ENCODE results near the gene KSR1. TPM values are rescaled to one million over a fixed set of nuclear protein-coding genes. Genes with fewer than 3 reads are reported as not detected.

KSR1 gene
- total and polyA plus RNA-seq, 12 donors = 16.0 to 50.4 (median 38.5) TPM

DNA sequence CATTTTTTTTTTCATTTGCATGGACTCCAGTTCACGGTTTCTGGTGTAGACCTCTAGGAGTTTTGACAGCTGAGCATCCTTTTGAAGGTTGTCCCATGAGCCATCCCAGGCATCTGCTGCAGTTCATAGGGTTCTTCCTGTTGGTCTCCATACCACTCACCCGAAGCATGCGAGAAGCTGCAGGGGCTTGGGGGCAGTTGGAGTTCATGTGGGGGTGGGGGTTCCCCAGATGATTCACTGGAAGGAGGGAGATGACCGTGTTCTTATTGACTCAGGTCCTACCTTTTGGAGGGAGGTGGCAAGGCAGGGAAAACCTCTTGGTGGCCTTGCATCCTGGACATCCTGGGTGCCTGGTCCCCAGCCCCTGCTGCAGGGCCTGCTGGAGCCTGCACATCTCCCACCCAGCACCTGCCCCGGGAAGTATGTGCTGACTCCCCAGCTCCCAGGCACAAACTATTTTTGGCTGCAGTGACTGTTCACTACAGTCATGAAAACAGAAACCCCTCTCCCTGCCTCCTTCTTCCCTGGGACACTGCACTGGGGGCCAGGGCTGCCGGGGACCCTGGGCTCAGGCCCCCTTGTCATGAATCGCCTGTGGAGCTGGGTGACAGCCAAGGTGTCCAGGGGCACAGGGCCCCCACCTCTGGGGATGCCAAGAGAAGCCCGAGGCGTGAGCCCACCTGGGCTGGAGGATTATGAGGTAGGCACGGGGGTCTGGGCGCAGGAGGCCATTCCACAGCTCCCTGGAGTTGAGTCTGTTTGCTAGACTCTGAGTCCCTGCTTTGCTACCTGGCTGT is 109.8 kb downstream of the KSR1 start:
- no peak overlapping the region for H3K4me3 ChIP-seq
- peaks cover 14 to 49% of the 10 kb centered on the region in 2 donors for H3K4me1 ChIP-seq (replicated peaks in 1 of 2)
- no peaks in the 10 kb centered on the region for H3K27me3 ChIP-seq
- no peak for TF ChIP-seq POLR2A (IDR thresholded peaks at IDR 0.05)
- no peak for TF ChIP-seq CTCF (IDR thresholded peaks at IDR 0.05)
- H3K27ac ChIP-seq = peak overlapping the region in 2 of 5 donors; percentile 41 to 42
- intact Hi-C loops (cut with DNase I) = no loop called here
- H3K36me3 ChIP-seq (replicated peaks in 1 of 2) = no peaks in the 10 kb centered on the region
- no peak for DNase-seq
- H3K9me3 ChIP-seq (replicated peaks in 1 of 3) = no peaks in the 10 kb centered on the region
- 84 to 93% (median 86%) methylated on average over 9 to 11 of the region's 11 CpGs for WGBS, 4 donors

DNA sequence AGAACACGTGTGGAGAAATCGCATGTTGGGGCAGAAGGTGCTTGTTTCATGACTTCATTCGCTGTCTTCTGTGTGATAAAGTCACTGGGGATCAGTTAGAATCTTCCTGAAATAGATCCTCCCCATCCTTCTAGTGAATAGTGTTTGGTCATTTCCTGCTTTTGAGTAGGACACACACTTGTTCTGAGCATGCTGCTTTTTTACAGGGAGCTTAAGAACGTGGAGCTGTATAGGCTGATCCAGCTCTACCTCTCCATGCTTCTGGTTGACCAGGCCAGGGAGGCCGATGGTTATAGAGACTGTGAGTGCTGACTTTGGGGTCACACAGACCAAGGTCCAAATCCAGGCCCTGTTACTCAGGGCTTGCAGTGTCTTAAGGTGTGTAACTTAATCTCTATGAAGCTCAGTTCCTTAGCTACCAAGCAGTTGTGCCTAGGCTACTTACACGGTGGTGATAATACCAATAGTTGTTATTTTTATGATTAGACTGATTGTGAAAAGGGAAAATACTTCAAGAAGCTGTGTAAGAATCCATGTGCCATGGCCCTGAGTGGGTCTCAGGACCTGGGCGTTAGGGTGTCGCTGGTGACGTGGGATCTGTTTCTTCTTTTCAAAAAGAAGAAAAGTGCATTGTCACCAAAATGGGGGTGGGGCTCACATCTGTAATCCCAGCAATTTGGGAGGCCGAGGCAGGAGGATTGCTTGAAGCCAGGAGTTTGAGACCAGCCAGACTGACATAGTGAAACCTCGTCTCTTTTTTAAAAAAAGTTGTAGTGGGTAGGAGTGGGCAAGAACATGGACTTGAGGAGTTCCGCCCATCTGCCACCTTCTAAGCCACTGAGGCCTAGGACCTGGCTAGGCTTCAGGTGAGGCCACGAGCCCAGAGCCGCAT is 110.7 kb downstream of the KSR1 start:
- TF ChIP-seq CTCF (IDR thresholded peaks at IDR 0.05) (no peak), POLR2A (IDR thresholded peaks at IDR 0.05) (no peak)
- WGBS, 4 donors = 79 to 87% (median 82%) methylated on average over 11 to 14 of the region's 14 CpGs
- Histone ChIP-seq H3K9me3 (replicated peaks in 1 of 3) (no peaks in the 10 kb centered on the region), H3K36me3 (replicated peaks in 1 of 2) (no peaks in the 10 kb centered on the region), H3K27ac (peak overlapping the region in 2 of 5 donors; percentile 41 to 42), H3K27me3 (no peaks in the 10 kb centered on the region), H3K4me1 (replicated peaks in 1 of 2) (peaks cover 14 to 50% of the 10 kb centered on the region in 2 donors), H3K4me3 (no peak overlapping the region)
- no peak for DNase-seq
- intact Hi-C loops (cut with DNase I) = no loop called here

DNA sequence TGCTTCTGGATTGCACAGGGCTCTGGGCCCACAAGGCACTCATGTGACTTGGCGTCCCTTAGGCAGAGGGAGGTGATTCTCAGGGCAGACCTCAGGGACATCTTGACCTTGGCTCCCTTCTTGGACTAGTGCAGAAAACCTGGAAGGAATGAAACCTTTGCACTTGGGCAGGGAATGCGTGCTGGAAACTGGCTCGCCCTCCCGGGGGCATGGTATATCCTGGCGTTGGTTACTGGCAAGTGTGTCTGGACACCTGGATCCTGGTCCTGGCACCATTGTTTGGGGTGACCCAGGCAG is 111.3 kb downstream of the KSR1 start:
- no peak overlapping the region for H3K27ac ChIP-seq
- DNase-seq = no peak
- intact Hi-C loops (cut with DNase I) = no loop called here
- WGBS, 4 donors = 85 to 92% (median 87%) methylated on average over 4 to 5 of the region's 5 CpGs
- no peak for TF ChIP-seq CTCF (IDR thresholded peaks at IDR 0.05)
- no peak for TF ChIP-seq POLR2A (IDR thresholded peaks at IDR 0.05)
- H3K4me1 ChIP-seq (replicated peaks in 1 of 2) = peaks cover 14 to 44% of the 10 kb centered on the region in 2 donors
- no peaks in the 10 kb centered on the region for H3K27me3 ChIP-seq
- H3K4me3 ChIP-seq = no peak overlapping the region
- H3K9me3 ChIP-seq (replicated peaks in 1 of 3) = no peaks in the 10 kb centered on the region
- H3K36me3 ChIP-seq (replicated peaks in 1 of 2) = no peaks in the 10 kb centered on the region

- DNase-seq = no peak
- 94 to 99% (median 95%) methylated on average over 7 to 9 of the region's 9 CpGs for WGBS, 4 donors
- Histone ChIP-seq H3K4me1 (replicated peaks in 1 of 2) (peaks cover 14 to 37% of the 10 kb centered on the region in 2 donors), H3K36me3 (replicated peaks in 1 of 2) (no peaks in the 10 kb centered on the region), H3K27ac (peak overlapping the region in 2 of 5 donors; percentile 57 to 76), H3K4me3 (no peak overlapping the region), H3K27me3 (no peaks in the 10 kb centered on the region), H3K9me3 (replicated peaks in 1 of 3) (no peaks in the 10 kb centered on the region)
- TF ChIP-seq POLR2A (IDR thresholded peaks at IDR 0.05) = no peak
- intact Hi-C loops (cut with DNase I) = no loop called here
Observed at GRCh38 chr17:27568216-27568615, 112.0 kb downstream of the KSR1 start.
